ENCODE results near the gene FZR1. TPM values are rescaled to one million over a fixed set of nuclear protein-coding genes. Genes with fewer than 3 reads are reported as not detected.
A peak's percentile ranks its signal among the peaks of the same experiment; 100 is the strongest.

FZR1 gene
- total RNA-seq, 1 experiment from 2014 or later = 51.4 TPM

GRCh38 chr19:3524904-3525451 lies 18.9 kb downstream of the FZR1 start:
- Histone ChIP-seq H3K79me2 (ENCODE audit: insufficient read depth, low read length) (no peaks in the 10 kb centered on the region), H3K23me2 (ENCODE audit: insufficient read length, low read depth, low read length, poor library complexity, severe bottlenecking) (no peaks in the 10 kb centered on the region), H3K9ac (ENCODE audit: extremely low read depth, insufficient read length, low read length) (no peak overlapping the region), H3K23ac (ENCODE audit: insufficient read length, low read depth, low read length) (no peak overlapping the region), H4K5ac (ENCODE audit: insufficient read length, low read depth, low read length) (no peak overlapping the region), H4K8ac (replicated peaks; ENCODE audit: insufficient read length, low read depth, low read length) (no peak overlapping the region), H3K4me1 (ENCODE audit: insufficient read depth, low read length) (no peaks in the 10 kb centered on the region), H2BK5ac (ENCODE audit: insufficient read length, low read length) (no peak overlapping the region), H2AFZ (ENCODE audit: low read length) (no peak overlapping the region), H3K14ac (ENCODE audit: insufficient read depth, low read length) (no peak overlapping the region), H3K56ac (ENCODE audit: insufficient read length, low read depth, low read length) (no peak overlapping the region), H3K79me1 (ENCODE audit: insufficient read depth, low read depth, low read length, poor library complexity, severe bottlenecking) (no peaks in the 10 kb centered on the region), H3K18ac (ENCODE audit: insufficient read length, low read depth, low read length) (no peak overlapping the region), H3K4ac (ENCODE audit: low read depth, low read length) (no peak overlapping the region), H2BK12ac (ENCODE audit: insufficient read length, low read depth, low read length) (no peak overlapping the region), H3T11ph (ENCODE audit: low read length) (no peak overlapping the region), H3K4me2 (ENCODE audit: insufficient read depth, insufficient read length, low read length) (no peak overlapping the region), H3K27ac (ENCODE audit: insufficient read length, low read depth, low read length) (no peak overlapping the region), H2BK20ac (ENCODE audit: low read depth, low read length, poor library complexity, severe bottlenecking) (no peak overlapping the region), H3K9me3 (ENCODE audit: control insufficient read depth, low read depth, low read length) (no peaks in the 10 kb centered on the region), H2BK15ac (ENCODE audit: low read depth, low read length) (no peak overlapping the region), H2AK5ac (ENCODE audit: insufficient read length, low read length) (no peak overlapping the region), H4K20me1 (ENCODE audit: control insufficient read depth, insufficient read depth, insufficient read length) (no peaks in the 10 kb centered on the region), H2BK120ac (ENCODE audit: low read depth, low read length, poor library complexity, severe bottlenecking) (no peak overlapping the region), H3K27me3 (ENCODE audit: insufficient read depth, low read length) (no peaks in the 10 kb centered on the region), H4K91ac (ENCODE audit: insufficient read length, low read depth, low read length) (no peak overlapping the region)
- WGBS (ENCODE audit: extremely low coverage, insufficient read length, low lambda C conversion rate) = no CpG with 5 or more reads among the region's 20 CpGs
- Mint-ChIP-seq H3K9me3 (no peaks in the 10 kb centered on the region; a peak in 1 of 5 replicates), H3K36me3 (ENCODE audit: insufficient read depth in 1 of 3, low read depth in 3 of 3) (peaks cover 10 to 35% (median 33%) of the 10 kb centered on the region in 3 experiments), H3K4me3 (no peak overlapping the region), H3K4me1 (peaks cover 7 to 10% of the 10 kb centered on the region in 2 experiments), H3K27me3 (ENCODE audit: low read depth) (no peaks in the 10 kb centered on the region), H3K27ac (peak overlapping the region; percentile 23 to 63 (median 62); a peak in 1 of 7 replicates)
- TF ChIP-seq, protein P1, sequence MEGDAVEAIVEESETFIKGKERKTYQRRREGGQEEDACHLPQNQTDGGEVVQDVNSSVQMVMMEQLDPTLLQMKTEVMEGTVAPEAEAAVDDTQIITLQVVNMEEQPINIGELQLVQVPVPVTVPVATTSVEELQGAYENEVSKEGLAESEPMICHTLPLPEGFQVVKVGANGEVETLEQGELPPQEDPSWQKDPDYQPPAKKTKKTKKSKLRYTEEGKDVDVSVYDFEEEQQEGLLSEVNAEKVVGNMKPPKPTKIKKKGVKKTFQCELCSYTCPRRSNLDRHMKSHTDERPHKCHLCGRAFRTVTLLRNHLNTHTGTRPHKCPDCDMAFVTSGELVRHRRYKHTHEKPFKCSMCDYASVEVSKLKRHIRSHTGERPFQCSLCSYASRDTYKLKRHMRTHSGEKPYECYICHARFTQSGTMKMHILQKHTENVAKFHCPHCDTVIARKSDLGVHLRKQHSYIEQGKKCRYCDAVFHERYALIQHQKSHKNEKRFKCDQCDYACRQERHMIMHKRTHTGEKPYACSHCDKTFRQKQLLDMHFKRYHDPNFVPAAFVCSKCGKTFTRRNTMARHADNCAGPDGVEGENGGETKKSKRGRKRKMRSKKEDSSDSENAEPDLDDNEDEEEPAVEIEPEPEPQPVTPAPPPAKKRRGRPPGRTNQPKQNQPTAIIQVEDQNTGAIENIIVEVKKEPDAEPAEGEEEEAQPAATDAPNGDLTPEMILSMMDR (conservative IDR thresholded peaks at IDR 0.05) = no peak
- DNase-seq = no peak

Data from H9 (cell line).